ENCODE measurements around the gene ATXN2.

Gene ATXN2

DNA sequence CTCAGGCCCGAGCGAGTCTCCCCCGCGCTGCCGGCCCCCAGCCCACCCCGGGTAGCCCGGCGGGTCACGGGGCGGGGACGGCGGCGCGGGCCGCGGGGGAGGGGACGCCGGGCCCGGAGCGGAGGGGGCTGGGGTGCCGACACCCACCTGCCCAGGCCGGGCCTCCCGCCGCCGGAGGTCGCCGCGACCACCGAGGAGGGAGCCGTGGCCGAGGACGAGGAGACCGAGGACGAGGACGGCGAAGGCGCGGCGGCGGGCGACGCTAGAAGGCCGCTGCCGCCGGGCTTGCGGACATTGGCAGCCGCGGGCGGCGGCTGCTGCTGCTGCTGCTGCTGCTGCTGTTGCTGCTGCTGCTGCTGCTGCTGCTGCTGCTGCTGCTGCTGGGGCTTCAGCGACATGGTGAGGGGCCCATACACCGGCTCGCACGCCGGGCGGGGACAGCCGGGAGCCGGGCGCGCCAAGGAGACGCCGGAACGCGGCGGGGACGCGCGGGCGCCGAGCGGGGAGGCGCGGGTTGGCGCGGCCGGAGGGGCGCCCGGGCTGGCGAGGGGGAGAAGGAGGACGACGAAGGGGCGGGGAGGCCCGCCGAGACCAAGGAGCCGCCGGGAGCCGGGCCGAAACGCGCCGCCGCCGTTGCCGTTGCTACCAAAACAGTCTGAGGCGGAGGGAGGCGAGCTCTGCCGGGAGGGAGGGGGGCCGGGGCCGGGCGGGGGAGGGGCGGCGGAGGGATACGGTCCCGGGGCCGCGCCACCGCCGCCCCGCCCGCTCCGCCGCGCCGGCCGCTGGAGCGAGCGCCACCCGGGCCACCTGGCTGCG is at the start of gene ATXN2:
ATXN2 (minus strand) TSS at position 679 of the 816 bp plus-strand sequence; CDS start at position 398, 281 bp downstream.
- no peak for TF ChIP-seq CTCF (IDR thresholded peaks at IDR 0.05; ENCODE audit: insufficient read depth, low read depth, low read length, missing control alignments)
- peak within 1 kb of the TSS; percentile 84 for H3K4me3 ChIP-seq (ENCODE audit: low read length)
- peak; percentile 70 for DNase-seq (ENCODE audit: low read depth)

- DNase-seq (ENCODE audit: low read depth): no peak
- TF ChIP-seq CTCF (IDR thresholded peaks at IDR 0.05; ENCODE audit: insufficient read depth, low read depth, low read length, missing control alignments): no peak
- no peak overlapping the region for H3K4me3 ChIP-seq (ENCODE audit: low read length)
Observed at GRCh38 chr12:111645433-111645832, 46.3 kb upstream of the ATXN2 start.

DNA sequence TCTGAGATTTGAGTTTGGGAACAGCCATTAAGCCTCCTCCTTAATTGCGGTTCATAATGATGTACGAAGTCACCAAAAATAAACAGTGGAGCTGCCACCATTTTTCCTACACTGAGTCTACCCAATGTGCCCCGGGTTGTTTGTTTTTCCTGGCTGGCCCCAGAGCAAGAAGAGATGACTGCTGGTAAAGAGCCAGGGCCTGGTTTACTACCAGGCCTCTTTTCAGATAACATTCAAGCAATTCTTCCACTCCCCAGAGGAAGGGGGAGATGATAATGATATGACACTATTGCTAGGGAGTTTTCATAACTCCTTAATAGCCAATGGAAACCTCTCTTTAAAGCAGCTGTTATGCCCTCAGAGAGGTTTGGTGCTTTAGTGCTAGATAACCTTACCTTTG is 44.3 kb upstream of the ATXN2 start:
- TF ChIP-seq CTCF (IDR thresholded peaks at IDR 0.05; ENCODE audit: insufficient read depth, low read depth, low read length, missing control alignments): no peak
- DNase-seq (ENCODE audit: low read depth): no peak

DNA sequence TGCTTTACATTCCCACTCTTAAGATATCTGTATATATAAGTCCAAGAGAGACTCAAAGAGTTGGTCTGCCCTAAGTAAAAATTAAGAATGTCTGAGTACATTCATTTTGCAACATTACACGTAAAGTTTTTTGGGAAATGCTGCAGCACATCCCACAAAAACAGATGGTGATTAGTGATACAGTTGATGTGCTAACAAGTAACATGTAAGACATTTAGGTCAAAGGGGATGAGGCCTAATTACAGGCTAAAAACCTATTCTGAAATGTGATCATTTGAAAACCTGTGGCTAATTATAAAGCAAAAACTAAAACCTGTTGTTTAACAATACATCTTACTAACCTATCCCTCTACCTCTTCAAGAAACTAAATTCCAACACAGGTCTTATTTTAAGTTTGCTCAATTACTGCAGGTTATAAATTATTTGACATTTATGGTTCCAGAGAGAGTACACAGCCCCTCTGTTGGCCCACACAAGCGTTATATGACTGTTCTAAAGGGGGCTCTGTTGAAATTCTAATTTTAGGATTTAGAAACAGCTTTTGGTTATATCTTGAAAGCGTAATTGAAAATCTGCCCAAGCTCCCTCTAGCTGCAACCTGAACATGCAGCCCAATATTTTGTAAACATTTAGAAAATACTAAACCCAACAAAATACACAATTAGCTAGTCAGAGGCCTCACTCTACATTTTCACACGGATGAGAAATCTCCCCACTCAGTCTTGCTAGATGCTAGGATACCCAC is 43.7 kb upstream of the ATXN2 start:
- no peak overlapping the region for H3K4me3 ChIP-seq (ENCODE audit: low read length)
- no peak for TF ChIP-seq CTCF (IDR thresholded peaks at IDR 0.05; ENCODE audit: insufficient read depth, low read depth, low read length, missing control alignments)
- DNase-seq (ENCODE audit: low read depth): no peak

More for the DNA sequence above, 44.3 kb upstream of the ATXN2 start:
- H3K4me3 ChIP-seq (ENCODE audit: low read length): no peak overlapping the region

DNA sequence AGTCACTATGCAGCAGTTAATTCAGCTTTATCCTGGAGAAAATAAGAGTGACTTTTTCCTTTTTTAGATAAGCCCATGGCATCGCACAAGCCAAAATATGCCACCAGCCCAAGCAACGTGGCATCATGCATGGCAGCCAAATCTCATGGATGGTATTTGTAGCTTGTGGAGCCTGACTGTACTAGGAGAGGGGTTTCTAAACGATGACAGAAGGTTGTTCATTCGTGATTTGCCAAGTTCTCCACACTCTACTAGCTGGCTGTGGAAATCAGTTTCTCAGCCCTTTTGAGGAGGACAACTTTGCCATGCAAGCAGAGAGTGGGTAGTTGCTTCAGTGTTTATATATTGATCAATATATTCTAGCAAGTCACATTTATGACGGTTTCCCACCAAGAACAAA is 41.4 kb upstream of the ATXN2 start:
- DNase-seq (ENCODE audit: low read depth): no peak
- no peak overlapping the region for H3K4me3 ChIP-seq (ENCODE audit: low read length)
- TF ChIP-seq CTCF (IDR thresholded peaks at IDR 0.05; ENCODE audit: insufficient read depth, low read depth, low read length, missing control alignments): no peak

- no peak for DNase-seq (ENCODE audit: low read depth)
- no peak for TF ChIP-seq CTCF (IDR thresholded peaks at IDR 0.05; ENCODE audit: insufficient read depth, low read depth, low read length, missing control alignments)
- H3K4me3 ChIP-seq (ENCODE audit: low read length): no peak overlapping the region
Observed at GRCh38 chr12:111638556-111638955, 39.4 kb upstream of the ATXN2 start.
